Measurements from ENCODE around the gene SCN1B.

SCN1B gene

GRCh38 chr19:35084509-35084762 lies 54.2 kb downstream of the SCN1B start:
- DNase-seq (ENCODE audit: low read depth), result no peak
- TF ChIP-seq CTCF (IDR thresholded peaks at IDR 0.05; ENCODE audit: low read length, missing control alignments), result no peak
- H3K4me3 ChIP-seq (replicated peaks; ENCODE audit: low read depth, low read length), result no peak overlapping the region

- DNase-seq (ENCODE audit: low read depth), result no peak
- no peak for TF ChIP-seq CTCF (IDR thresholded peaks at IDR 0.05; ENCODE audit: low read length, missing control alignments)
- no peak overlapping the region for H3K4me3 ChIP-seq (replicated peaks; ENCODE audit: low read depth, low read length)
Observed at GRCh38 chr19:35085947-35086346, 55.7 kb downstream of the SCN1B start.

GRCh38 chr19:35086455-35086854 lies 56.2 kb downstream of the SCN1B start:
- DNase-seq (ENCODE audit: low read depth), result no peak
- no peak for TF ChIP-seq CTCF (IDR thresholded peaks at IDR 0.05; ENCODE audit: low read length, missing control alignments)
- no peak overlapping the region for H3K4me3 ChIP-seq (replicated peaks; ENCODE audit: low read depth, low read length)

GRCh38 chr19:35087393-35087792 lies 57.1 kb downstream of the SCN1B start:
- no peak for DNase-seq (ENCODE audit: low read depth)
- TF ChIP-seq CTCF (IDR thresholded peaks at IDR 0.05; ENCODE audit: low read length, missing control alignments), result no peak
- no peak overlapping the region for H3K4me3 ChIP-seq (replicated peaks; ENCODE audit: low read depth, low read length)

GRCh38 chr19:35088131-35088913 lies 58.1 kb downstream of the SCN1B start:
- no peak for TF ChIP-seq CTCF (IDR thresholded peaks at IDR 0.05; ENCODE audit: low read length, missing control alignments)
- peak; percentile 68 for DNase-seq (ENCODE audit: low read depth)
- no peak overlapping the region for H3K4me3 ChIP-seq (replicated peaks; ENCODE audit: low read depth, low read length)

- TF ChIP-seq CTCF (IDR thresholded peaks at IDR 0.05; ENCODE audit: low read length, missing control alignments), result no peak
Observed at GRCh38 chr19:35089554-35089953, 59.3 kb downstream of the SCN1B start.

More at GRCh38 chr19:35089554-35089953, 59.3 kb downstream of the SCN1B start:
- DNase-seq (ENCODE audit: low read depth), result no peak
- H3K4me3 ChIP-seq (replicated peaks; ENCODE audit: low read depth, low read length), result no peak overlapping the region
